HUDEP-2 (cell line): ENCODE measurements around the gene RBBP4.
A peak's percentile ranks its signal among the peaks of the same experiment; 100 is the strongest.
"Not testable (repeated sequence)": the region's sequence is repeated elsewhere in the genome, so short reads cannot be mapped to it uniquely, and the experiment has no call there.

Experiments
- DNase-seq, 76 experiments: peaks; one replicate each; lab custom pipeline; 2025; ENCODE audit not compliant: unreplicated experiment in 76 of 76; lab: John Stamatoyannopoulos, UW

The RBBP4 gene

DNA sequence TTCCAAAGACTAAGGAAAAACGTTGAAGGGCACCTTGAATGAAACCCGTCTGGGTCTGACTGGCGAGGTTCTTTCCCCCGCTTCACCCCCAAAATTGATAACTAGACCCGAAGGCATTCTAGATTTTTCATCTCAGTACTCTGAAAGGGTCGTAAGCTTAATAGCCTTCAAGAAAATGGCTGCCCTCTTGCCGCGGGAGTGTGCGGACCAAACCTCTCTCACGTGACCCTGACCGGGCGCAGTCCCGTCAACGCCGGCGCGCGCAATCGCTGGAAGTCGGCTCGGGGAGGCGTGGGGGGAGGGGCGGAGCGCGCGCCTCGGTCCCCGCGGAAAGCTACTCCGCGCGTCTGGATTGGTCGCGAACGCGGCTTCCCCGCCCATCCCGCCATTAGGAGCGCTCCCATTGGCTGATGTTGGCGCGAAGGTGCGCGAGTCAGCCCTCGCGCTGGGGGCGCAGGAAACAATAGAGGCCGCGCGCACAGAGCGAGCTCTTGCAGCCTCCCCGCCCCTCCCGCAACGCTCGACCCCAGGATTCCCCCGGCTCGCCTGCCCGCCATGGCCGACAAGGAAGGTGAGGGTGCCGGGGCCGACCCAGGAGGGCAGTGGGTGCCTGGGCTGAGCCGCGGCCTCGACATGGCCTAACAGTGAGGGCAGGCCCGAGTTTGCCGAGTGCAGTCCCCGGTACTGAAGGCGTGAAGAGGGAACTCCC lies at the start of gene RBBP4:
Gene RBBP4, plus strand, starts transcription at position 457 of the 709 bp plus-strand sequence. Its CDS starts 99 bp downstream, at position 556.
- peak; percentile 46 to 99 (median 96) for DNase-seq

DNA sequence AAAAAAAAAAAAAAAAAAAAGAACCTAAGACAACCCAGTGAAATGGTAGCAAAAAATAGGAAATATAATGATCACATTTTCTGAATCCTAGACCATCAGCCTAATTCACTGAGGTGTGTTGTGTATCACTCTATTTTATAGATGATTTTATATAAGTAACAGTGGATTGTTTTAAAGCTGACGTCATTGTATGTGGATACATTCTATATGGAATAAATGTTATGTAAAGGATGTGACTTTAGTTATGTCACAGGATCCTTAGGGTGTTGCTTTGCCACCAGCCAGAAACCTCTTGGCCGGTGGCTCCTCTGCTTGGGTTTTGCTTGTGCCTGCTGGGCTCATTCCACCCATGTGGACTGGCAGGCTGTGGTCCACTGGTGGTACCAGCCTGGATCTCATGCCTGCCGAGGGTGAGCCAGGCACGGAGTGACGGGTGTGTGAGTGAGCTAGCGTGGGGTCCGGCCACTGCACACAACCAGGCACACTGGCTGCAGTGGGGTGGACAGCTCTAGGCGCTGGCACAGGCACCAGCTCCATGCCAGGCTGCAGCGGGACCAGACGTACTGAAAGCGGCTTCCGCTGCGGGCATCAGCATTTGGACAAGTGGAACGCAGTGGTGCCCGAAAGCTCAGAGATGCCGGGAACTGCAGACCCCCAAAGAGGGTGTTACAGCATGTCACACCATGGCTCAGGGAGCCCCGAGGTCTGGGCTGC lies 45.1 kb upstream of the RBBP4 start:
- no peak for DNase-seq

DNA sequence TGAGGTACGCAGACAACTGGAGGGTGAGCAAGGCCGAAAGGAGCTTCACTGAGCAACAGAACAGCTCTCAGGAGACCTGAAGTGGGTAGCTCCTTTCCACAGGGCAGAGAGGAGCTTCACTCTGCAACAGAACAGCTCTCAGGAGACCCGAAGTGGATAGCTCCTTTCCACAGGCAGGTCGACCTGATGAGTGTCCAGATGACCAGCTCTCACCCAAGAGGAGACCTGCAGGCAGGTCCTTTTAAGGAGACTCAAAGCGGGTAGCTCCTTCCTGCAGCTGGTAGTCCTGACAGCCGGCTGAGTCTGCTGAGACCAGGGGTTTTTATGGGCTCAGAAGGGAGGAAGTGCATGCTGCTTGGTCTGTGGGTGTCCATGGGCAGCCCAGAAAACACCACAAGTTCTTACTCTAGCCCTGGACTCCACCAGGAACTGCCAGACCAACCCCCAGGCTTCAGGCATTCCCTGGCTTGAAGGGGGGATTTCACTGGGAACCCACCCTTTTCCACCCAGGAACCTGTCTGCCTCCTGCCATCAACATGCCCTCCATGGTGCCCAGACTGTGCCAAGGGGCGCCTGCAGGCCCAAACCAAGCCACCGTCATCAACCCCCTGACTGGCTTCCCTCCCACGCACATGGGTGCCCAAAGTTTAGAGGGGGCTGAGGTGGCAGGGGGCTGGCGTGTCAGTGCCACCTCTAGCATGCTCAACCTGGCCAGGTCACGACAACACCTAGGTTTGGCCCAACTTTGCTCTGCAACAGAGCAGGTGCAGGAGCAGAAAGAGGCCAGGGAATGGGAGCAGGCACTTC lies 44.2 kb upstream of the RBBP4 start:
- DNase-seq, result no peak

DNA sequence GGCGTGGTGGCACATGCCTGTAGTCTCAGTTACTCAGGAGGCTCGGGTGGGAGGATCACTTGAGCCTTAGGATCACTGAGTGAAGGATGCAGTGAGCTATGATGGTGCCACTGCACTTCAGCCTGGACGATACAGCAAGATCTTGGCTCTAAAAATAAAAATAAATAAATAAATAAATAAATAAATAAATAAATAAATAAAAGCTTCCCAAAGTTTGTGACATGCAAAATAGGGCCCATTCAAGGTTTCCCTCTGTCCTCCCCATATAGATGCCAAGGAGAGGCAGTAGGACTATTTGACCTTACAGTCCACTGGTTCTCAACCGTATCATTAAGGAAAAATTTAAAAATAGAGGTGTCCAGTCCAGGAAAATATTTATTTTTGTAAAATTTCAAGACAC lies 41.8 kb upstream of the RBBP4 start:
- DNase-seq, result no peak

DNA sequence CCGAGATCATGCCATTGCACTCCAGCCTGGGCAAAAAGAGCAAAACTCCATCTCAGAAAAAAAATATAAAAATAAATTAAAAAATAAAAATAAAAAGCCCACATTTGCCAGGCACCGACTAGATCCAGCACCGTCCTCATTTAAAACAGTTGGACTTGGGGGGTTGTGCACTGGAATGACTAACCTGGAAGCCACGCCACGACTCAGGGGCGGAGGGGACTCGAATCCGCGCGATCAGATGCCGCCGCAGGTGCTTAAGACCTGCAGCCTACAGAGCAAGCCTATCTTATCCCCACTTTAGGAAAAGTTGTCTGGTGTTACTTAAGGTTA lies 39.2 kb upstream of the RBBP4 start:
- no peak for DNase-seq

DNA sequence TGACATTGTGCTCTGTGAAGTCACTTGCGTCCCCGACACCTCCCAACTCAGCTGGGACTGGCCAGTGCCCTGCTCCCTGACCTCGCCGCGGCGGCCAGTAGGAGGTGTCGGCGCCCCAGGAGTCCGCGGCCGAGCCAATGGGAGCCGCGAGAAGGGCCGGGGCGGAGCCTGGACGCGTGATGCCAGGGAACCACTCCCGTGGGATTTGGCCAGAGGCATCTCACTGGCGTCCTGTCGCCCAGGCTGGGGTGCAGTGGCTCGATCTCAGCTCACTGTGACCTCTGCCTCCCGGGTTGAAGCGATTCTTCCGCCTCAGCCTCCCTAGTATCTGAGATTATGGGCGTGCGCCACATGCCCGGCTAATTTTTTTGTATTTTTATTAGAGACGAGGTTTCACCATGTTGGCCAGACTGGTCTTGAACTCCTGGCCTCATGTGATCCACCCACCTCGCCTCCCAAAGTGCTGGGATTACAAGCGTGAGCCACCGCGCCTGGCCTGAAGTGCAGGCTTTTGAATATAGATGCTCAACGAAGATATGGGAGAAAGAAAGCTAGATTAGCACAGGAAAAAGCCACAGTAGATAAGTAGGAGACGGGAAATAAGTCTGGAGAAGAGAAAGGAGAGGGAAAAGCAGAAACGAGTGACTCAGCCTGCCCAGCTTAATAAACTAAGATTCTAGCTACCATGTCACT lies 38.7 kb upstream of the RBBP4 start:
- peak in 53 of 76 experiments; percentile 5 to 69 (median 43) for DNase-seq

DNA sequence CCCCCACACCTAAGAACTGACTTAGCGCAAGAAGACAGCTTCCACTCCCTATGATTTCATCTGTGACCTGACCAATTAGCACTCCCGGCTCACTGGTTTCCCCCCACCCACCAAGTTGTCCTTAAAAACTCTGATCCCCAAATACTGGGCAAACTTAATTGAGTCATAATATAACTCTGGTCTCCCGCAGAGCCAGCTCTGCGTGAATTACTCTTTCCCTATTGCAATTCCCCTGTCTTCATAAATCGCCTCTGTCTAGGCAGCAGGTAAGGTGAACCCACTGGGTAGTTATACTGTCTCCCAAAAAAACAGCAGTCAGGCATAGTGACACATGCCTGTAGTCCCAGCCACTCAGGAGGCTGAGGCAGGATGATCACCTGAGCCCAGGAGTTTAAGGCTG lies 37.5 kb upstream of the RBBP4 start:
- no peak for DNase-seq

DNA sequence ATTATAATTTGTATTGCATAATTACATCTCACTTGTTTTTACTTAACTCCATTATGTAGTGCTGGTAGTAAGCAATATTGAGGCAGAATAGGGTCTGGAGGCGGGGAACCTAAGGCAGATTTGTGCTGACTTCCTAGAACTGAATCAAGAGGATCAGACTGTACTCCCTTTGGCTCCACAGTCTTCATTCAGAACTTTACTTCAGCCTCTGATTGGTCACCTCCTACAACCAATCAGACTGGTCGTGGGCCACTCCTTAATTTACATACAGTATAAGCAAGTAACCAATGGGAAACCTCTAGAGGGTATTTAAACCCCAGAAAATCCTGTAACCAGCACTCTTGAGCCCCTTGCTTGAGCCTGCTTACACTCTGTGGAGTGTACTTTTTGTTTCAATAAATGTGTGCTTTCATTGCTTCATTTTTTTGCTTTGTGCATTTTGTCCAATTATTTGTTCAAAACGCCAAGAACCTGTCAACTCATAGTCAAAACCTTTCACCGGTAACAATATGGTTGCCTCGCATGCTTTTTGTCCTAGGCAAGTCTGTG lies 32.3 kb upstream of the RBBP4 start:
- no peak for DNase-seq

DNA sequence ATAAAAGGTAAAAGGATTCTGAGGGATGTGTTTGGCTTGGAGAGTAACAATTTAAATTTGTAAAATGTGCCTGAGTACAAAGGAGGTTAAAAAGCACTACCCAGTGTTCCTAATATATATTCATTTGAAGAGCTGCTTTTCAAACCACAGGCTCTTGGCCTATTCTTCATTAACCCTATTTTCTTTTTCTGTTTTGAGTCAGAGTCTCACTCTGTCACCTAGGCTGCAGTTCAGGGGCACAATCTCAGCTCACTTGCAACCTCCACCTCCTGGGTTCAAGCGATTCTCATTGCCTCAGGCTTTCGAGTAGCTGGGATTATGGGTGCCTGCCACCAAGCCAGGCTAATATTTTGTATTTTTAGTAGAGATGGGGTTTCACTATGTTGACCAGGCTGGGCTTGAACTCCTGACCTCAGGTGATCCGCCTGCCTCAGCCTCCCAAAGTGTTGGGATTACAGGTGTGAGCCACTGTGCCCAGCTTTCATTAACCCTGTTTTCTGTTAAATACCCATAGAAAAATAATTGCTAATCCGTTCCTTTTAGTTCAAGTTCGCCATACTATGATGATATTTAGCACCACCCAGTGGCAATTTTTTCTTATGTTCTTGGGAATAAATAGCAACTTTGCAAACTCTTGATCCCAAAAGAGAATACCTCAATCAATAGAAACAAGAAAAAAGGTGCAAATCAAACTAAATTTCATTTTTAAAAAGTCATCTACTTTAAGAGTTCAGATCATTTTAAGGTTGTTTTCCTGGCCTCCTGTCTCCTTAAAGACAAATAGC lies 31.1 kb upstream of the RBBP4 start:
- DNase-seq, result no peak

DNA sequence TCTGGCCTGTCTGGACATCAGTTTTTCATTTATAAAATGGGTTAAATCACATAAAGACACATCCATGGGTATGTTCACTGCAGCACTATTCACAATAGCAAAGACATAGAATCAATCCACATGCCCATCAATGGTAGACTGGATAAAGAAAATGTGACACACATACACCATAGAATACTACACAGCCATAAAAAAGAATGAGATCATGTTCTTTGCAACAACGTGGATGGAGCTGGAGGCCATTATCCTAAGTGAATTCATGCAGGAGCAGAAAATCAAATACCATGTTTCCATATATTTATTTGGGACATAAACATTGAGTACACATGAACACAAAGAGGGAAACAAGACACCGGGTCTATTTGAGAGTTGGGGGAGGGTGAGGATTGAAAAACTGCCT lies 28.8 kb upstream of the RBBP4 start:
- DNase-seq, result no peak

DNA sequence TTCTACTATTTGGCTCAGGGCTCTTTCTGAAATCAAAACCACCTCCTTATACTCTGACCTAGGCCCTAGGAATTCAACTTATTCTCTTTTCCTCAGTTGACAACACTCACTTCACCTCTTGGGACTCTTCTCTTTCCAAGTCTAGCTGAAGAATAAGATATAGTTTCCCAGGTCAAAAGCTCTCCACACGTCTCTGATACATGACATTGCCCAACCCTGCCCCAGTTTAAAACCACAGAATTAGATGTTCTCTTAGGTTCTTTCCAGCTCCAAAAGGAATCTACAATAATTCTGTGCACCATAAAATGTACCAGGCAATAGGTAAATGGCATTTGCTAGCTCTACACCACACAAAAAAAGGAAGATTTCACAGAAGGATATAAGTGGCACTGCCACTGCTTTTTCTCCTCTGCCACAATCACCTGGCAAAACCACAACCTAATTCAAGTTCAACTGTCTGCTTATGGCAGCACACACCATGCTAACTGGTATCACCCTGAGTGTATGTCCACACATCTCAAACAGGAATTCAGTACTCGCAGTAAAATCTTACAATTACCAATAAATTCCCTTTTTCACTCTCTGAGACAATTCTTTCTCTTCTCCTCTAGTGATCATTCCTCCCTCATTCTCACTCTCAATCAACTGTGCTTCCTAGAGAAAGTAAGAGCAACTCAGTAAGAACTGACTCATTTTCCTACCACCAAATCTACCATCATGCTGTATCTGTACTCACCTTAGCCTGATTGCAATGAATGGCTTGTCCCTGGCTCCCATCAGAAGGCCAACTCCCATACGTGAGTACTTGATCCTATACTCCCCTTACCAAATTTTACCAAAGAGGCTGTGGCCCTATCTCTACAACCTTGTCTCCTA lies 28.0 kb upstream of the RBBP4 start:
- DNase-seq, result no peak

DNA sequence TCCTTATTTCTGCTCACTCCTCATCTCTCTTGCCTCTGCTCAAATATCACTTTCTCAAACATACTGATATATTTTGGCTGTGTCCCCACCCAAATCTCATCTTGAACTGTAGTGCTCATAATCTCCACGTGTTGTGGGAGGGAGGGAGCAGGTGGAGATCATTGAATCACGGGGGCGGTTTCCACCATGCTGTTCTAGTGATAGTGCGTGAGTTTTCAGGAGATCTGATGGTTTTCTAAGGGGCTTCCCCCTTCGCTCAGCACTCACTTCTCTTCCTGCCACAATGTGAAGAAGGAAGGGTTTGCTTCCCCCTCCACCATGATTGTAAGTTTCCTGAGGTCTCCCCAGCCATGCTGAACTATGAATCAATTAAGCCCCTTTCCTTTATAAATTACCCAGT lies 27.2 kb upstream of the RBBP4 start:
- peak in 2 of 76 experiments; percentile 7 for DNase-seq

DNA sequence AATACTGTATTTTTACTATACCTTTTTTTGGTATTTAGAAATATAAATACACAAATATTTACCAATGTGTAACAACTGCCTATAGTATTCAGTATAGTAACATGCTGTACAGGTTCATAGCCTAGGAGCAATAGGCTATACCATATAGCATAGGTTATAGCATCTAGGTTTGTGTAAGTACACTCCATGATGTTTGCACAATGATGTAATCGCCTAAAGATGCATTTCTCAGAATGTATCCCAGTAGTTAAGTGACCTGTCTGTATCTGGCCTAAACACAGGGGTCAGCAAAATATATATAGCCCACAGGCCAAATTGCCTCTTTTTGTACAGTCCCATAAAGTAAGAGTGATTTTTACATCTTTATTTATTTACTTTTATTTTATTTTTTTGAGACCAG lies 24.8 kb upstream of the RBBP4 start:
- DNase-seq, result no peak

DNA sequence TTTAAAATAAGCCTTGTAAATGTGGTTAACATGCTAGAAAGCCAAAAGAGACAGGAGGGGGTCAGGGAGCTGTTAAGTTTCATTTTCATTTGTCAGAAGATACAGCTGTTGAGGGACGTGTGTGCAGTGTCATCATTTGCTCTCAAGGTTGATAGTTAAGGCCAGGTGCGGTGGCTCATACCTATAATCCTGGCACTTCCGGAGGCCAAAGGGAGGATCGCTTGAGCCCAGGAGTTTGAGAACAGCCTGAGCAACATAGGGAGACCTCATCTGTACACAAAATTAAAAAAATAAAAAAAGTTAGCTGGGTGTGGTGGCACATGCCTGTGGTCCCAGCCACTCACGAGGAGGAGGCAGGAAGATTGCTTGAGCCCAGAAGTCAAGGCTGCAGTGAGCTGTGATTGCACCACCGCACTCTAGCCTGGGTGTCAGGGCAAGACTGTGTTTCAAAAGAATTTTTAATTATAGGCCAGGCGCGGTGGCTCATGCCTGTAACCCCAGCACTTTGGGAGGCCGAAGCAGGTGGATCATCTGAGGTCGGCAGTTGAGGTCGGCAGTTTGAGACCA lies 23.3 kb upstream of the RBBP4 start:
- no peak for DNase-seq

DNA sequence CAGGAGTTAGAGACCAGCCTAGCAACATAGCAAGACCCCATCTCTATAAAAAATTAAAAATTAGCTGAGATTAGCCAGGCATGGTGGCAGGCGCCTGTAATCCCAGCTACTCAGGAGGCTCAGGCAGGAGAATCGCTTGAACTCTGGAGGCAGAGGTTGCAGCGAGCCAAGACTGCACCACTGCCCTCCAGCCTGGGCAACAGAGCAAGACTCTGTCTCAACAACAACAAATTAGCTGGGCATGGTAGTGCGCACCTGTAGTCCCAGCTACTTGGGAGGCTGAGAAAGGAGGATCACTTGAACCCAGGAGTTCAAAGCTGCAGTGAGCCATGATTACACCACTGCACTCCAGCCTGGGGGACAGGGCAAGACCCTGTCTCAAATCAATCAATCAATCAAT lies 20.8 kb upstream of the RBBP4 start:
- not testable (repeated sequence) for DNase-seq

DNA sequence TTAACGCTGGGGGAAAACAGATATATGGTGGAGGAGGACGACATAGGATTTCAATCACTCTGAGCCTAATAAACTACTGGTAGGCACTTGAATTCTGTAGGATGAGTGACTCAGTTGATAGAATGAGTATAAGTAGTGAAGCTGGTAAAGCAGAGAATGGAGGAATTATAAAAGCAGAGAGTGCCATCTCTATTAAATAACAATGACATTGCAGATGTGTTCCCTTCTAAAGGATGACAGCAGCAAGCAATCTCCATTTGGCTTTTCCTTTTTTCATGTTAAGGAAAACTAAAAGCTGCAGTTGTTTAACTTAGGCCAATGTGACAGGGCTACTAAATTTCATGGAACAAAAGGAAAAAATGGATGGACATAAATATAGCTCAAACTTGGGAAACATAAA lies 18.2 kb upstream of the RBBP4 start:
- DNase-seq, result no peak

DNA sequence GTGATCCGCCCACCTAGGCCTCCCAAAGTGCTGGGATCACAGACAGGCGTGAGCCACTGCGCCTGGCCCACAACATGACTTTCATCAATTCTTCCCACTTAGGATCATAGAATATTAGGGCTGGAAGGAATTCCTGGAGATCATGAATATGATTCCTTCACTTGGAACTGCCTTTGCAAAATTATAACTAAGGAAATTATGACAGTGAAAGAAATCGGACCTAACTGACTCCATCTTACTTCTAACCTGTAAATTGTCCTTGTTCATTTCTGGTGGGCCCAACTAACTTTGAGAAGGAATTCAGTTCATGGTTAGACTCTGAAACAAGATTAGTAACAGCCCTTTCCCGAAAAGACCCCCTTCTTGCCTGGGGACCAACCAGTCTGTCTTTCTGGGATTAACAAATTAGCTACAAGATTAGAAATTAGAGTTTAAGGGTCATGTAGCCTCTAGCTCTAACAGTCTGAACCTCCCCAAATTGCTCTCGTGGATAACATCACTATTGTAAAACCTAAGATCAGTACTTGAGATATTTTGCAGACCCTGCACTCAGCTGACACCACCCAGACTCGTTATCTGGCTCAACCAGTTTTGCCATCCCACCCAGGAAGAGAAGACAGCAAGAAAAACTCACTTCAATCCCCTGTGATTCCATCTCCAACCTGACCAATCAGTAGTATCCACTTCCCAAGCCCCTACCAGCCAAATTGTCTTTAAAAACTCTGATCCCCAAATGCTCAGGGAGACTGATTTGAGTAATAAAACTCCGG lies 15.3 kb upstream of the RBBP4 start:
- no peak for DNase-seq
